GM21526 (cell line): Measurements from ENCODE around the gene TAF11L3.
A peak's percentile ranks its signal among the peaks of the same experiment; 100 is the strongest.
"Not testable (repeated sequence)": the region's sequence is repeated elsewhere in the genome, so short reads cannot be mapped to it uniquely, and the experiment has no call there.

Source experiments
- ATAC-seq: cut with Tn5 transposase; IDR thresholded peaks from one replicate; pipeline ENCODE4 v1.9.1; 2021; ENCODE audit warnings: moderate library complexity; ENCODE audit not compliant: unreplicated experiment, low FRiP score

TAF11L3 gene

DNA sequence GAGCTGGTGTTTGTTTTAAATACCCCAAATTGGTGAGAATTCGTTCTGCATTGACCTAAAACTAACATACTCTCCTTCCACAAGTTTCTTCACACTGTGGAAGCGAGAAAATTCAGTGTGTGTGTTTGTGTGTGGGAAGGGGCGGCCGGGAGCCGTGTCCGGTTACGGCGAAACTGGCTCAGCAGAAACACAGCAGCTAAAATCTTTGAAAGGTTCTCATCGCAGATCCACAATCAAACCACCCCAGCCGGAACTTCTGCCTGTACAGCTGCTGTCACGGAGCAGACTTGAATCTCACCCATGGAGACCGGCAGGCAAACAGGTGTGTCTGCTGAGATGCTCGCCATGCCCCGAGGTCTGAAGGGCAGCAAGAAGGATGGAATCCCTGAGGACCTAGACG, at the start of gene TAF11L3:
Gene TAF11L3 (plus strand): TSS at position 301 of the 400 bp plus-strand sequence.
- not testable (repeated sequence) for ATAC-seq

DNA sequence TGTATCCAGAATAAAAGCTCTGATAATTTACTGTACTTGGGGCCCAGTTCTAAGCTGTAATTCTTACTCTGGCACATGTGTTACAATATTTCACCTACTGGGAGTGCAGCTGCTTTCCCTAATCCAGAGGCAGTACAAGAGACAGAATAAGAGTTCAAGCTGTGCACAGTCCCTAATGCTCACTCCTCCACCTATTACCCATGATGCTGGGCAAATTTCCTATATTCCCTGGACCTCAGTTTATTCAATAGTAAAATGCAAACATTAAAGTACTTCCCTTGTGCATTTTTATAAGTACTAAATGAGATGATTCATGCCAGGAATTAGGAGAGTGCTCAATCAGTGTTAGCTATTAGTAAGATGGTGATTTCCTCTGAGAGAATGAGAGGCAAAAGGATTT, 48.1 kb upstream of the TAF11L3 start:
- ATAC-seq, result no peak

DNA sequence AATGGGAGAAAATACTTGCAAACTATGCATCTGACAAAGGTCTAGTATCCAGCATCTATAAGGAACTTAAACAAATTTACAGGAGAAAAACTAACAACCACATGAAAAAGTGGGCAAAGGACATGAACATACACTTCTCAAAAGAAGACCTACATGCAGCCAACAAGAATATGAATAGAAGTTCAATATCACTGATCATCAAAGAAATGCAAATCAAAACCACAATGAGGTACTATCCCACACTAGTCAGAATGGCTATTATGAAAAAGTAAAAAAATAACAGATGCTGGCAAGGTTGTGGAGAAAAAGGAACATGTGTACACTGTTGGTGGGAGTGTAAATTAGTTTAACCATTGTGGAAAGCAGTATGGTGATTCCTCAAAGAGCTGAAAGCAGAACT, 43.1 kb upstream of the TAF11L3 start:
- peak; percentile 60 for ATAC-seq

DNA sequence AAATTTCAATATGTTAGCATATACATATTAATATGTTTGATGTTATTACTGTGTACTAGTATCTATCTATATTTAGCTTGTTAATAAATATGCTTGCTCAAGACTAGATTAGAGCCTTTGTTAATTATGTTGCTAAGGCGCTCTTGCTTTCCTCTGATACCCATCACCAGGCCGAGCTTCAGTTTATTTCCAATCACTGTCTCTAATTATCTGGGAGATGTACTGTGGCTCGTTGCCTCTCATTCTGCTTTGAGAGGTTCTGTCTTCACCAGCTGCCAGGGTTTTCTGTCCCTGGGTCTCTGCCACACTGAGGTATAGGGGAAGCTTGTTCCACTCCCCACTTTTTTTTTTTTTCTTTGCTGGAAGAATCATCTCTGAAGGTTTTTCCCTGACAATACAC, 41.1 kb upstream of the TAF11L3 start:
- ATAC-seq, result no peak

DNA sequence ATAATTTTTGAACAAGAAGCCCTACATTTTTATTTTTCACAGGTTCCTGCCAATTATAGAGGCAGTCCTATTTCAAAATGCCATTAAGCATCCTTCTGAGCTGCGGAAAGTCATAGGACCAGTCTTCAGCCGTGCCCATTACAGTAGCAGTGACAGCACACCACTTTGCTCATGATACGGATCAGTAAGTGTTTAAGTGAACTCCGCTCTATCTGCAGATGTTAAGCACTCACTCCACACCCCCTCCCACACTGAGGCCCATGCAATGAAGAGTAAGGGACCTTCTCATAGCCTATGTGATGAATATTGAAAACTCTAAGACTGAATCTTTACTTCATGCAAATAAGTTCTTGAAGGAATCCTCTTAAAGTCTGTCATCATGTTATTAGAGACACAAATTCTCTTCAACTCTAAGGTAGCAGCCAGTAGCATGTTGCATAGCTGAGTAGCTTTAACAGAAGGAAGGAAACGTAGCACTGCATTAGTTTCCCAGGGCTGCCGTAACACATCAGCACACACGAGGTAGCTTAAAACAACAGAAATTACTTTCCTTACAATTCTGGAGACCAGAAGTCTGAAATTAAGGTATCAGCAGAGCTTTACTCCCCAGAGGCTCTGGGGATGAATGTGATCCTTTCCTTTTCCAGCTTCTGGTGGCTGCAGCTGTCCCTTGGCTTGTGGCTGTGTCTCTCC, 40.4 kb upstream of the TAF11L3 start:
- ATAC-seq, result no peak

DNA sequence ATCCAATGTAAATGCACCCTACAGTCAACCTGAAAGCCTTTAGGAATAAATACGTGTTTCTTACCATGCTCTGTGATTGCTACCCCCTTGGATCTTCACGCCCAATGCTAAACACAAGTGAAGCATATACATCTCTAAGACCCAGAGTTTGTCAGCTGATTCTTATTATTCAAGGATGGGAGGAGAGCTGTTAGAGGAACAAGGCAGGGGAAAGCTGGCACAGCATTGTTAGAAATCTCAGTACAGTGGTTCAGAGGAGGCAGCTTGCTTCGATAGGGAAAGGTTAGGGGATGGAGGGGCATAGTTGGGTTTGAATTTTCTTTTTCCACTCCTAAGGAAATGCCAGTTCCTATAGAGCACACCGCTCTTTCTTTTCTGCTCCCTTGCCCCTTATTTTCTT, 36.8 kb upstream of the TAF11L3 start:
- no peak for ATAC-seq

DNA sequence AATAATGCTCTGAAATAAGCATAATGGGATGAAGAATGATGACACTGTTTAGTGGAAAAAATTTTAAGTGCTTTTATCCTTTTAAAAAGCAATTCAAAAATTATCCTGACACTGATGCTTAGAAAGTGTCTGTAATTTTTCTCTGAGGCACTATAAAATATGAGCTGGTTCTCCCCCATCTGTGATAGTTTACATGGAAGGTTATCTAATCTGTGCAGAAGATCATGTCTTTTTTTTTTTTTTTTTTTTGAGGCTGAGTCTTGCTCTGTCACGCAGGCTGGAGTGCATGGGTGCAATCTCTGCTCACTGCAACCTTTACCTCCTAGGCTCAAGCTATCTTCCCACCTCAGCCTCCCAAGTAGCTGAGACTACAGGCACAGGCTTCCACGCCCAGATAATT, 35.4 kb upstream of the TAF11L3 start:
- no peak for ATAC-seq

DNA sequence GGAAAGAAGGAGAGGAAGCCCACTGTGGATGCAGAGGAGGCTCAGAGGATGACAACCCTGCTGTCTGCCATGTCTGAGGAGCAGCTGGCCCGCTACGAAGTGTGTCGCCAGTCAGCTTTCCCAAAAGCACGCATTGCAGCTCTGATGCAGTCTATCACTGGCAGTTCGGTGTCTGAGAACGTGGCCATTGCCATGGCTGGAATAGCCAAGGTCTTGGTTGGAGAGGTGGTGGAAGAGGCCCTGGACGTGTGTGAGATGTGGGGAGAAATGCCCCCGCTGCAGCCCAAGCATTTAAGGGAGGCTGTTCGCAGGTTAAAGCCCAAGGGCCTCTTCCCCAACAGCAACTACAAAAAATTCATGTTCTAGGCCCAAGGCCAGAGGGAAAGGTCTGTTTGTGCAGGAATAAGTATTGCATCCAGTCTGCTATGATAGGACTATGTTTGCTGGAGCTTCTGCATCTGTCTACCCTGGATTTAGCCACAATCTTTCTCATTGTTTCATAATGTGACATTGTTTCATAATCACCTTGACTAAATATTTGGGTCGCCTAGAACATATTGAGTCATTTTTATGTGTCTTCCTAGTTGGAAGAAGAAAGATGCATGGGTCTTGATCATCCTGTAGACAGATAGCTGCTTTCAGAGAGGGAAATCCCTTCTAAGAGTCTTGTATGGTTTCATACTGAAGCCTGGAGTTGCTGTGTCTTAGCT, 31.5 kb upstream of the TAF11L3 start:
- ATAC-seq, result not testable (repeated sequence)

DNA sequence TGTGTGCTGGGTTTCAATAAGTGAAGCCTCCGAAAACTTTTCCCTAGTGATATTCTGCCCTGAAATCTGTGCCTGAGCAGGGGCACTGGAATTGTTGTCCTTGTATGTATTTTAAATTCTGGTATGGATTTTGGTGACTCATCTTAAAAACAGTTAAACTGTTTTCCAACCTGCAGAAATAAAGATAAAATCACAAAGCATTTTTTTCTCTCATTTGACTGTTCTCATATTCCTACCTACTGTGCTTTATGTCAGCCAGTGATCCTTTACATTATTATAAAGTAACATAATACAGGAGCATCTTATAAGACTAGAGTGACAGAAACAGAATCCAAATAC, 31.0 kb upstream of the TAF11L3 start:
- ATAC-seq, result no peak

DNA sequence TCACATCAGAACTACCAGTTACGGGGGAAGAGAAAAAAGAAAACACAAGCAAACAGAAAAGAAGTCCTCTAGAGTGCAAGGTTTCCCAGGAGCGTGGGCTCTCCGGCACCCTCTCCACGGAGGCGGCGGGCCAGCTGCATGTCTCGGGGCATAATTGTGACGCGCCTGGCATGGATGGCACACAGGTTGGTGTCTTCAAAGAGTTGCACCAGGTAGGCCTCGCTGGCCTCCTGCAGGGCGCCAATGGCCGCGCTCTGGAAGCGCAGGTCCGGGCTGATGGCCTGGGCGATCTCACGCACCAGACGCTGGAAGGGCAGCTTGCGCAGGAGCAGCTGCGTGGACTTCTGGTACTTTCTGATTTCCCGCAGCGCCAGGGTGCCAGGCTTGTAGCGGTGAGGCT, 26.9 kb upstream of the TAF11L3 start:
- ATAC-seq, result not testable (repeated sequence)

DNA sequence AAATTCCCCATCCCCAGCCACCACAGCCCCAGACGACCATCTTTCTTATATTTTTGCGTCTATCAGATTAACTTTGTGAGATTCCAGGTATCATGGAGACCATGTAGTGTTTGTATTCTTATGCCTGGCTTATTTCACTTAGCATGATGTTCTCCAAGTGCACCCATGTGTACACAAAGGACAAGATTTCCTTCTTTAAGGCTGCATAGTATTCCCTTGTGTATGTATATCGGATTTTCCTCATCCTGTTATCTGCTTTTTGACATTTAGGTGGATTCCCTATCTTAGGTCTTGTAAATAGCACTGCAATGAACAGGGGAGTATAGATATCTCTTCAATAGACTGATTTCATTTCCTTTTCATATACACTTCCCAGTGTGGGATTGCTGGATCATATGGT, 25.4 kb upstream of the TAF11L3 start:
- no peak for ATAC-seq

DNA sequence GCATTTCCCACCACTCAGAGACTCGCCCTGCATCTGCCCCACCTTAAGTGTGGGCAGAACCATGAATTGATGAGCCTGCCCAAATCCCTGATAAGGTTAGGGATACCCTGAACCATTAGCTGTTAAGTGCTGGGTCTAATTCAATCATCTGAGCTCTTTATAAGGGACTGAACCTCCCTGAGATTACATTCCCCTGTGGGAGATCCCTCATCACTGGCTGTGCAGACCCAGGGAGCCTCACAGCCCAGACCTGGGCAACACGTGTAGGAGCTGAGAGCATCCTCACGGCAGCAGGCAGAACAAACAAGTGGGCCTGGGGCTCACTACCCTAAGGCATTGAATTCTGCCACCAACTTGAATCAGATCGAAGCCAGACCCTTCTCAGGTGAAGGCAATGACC, 20.7 kb upstream of the TAF11L3 start:
- no peak for ATAC-seq

DNA sequence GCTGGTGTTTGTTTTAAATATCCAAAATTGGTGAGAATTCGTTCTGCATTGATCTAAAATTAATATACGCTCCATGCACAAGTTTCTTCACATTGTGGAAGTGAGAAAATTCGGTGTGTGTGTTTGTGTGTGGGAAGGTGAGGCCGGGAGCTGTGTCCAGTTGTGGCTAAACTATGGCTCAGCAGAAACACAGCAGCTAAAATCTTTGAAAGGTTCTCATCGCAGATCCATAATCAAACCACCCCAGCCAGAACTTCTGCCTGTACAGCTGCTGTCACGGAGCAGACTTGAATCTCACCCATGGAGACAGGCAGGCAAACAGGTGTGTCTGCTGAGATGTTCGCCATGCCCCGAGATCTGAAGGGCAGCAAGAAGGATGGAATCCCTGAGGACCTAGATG, 20.2 kb upstream of the TAF11L3 start, which contains the start of gene TAF11L2:
Gene TAF11L2 (plus strand): TSS at position 301 of the 400 bp plus-strand sequence.
- ATAC-seq, result not testable (repeated sequence)

DNA sequence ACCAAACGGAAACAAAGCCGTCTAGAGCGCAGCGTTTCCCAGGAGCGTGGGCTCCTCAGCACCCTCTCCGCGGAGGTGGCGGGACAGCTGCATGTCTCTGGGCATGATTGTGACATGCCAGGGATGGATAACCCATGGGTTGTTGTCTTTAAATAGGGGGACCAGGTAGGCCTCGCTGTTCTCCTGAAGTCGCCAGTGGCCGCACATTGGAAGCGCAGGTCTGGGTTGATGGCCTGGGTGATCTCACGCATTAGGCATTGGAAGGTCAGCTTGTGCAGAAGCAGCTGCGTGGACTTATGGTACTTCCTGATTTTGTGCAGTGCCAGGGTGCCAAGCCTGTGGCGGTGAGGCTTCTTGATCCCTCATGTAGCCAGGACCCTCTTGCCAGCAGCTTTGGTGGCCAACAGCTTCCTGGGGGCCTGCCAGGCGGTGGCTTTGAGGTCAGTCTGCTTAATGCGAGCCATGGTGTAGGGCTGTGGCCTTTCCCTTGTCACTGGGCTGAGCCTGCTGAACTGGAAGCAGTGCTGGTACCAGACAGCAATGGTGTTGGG, 6.3 kb upstream of the TAF11L3 start:
- no peak for ATAC-seq

DNA sequence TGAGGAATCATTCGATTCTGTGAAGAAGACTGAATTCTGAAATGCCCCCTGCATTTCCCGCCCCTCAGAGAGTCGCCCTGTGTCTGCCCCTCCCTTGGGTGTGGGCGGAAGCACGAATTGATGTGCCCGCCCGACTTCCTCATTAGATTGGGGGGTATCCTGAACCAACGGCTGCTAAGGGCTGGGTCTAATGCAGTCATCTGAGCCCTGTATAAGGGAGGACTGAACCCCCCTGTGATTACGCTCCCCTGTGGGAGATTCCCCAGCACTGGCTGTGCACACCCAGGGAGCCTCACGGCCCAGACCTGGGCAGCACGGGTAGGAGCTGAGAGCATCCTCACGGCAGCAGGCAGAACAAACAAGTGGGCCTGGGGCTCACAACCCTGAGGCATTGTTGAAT, 641 bp upstream of the TAF11L3 start:
- ATAC-seq, result not testable (repeated sequence)

DNA sequence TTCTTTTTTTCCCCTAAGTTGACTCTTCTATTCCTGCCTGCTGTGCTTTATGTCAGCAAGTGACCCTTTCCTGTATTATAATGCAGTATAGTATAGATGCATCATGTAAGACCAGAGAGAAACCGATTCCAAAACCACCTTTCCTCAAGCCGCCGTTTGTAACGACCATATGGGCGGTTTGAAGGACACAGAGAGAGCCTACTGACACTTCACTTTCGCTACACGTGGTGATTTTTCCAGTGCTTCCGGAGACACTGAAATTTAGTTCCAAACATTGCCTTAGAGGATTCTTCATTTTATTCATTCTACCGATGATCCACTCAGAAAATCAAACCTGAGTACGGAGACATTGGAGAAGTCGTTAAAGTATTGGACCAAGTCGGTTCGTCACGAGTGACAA, 1.3 kb downstream of the TAF11L3 start:
- not testable (repeated sequence) for ATAC-seq

DNA sequence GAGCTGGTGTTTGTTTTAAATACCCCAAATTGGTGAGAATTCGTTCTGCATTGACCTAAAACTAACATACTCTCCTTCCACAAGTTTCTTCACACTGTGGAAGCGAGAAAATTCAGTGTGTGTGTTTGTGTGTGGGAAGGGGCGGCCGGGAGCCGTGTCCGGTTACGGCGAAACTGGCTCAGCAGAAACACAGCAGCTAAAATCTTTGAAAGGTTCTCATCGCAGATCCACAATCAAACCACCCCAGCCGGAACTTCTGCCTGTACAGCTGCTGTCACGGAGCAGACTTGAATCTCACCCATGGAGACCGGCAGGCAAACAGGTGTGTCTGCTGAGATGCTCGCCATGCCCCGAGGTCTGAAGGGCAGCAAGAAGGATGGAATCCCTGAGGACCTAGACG, 3.3 kb downstream of the TAF11L3 start, which contains the start of gene TAF11L4:
Gene TAF11L4 (plus strand): TSS at position 301 of the 400 bp plus-strand sequence.
- not testable (repeated sequence) for ATAC-seq

DNA sequence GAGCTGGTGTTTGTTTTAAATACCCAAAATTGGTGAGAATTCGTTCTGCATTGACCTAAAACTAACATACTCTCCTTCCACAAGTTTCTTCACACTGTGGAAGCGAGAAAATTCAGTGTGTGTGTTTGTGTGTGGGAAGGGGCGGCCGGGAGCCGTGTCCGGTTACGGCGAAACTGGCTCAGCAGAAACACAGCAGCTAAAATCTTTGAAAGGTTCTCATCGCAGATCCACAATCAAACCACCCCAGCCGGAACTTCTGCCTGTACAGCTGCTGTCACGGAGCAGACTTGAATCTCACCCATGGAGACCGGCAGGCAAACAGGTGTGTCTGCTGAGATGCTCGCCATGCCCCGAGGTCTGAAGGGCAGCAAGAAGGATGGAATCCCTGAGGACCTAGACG, 6.8 kb downstream of the TAF11L3 start, which contains the start of gene TAF11L5:
Gene TAF11L5 (plus strand): TSS at position 301 of the 400 bp plus-strand sequence.
- not testable (repeated sequence) for ATAC-seq

DNA sequence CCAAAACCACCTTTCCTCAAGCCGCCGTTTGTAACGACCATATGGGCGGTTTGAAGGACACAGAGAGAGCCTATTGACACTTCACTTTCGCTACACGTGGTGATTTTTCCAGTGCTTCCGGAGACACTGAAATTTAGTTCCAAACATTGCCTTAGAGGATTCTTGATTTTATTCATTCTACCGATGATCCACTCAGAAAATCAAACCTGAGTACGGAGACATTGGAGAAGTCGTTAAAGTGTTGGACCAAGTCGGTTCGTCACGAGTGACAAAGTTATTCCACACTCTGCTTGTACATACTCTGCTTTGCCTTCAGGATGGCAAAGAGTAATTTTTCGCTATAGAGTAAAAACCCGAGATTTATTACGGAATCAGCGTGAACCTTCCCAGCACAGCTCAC, 8.3 kb downstream of the TAF11L3 start:
- not testable (repeated sequence) for ATAC-seq

DNA sequence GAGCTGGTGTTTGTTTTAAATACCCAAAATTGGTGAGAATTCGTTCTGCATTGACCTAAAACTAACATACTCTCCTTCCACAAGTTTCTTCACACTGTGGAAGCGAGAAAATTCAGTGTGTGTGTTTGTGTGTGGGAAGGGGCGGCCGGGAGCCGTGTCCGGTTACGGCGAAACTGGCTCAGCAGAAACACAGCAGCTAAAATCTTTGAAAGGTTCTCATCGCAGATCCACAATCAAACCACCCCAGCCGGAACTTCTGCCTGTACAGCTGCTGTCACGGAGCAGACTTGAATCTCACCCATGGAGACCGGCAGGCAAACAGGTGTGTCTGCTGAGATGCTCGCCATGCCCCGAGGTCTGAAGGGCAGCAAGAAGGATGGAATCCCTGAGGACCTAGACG, 10.2 kb downstream of the TAF11L3 start, which contains the start of gene TAF11L6:
Gene TAF11L6 (plus strand): TSS at position 301 of the 400 bp plus-strand sequence.
- not testable (repeated sequence) for ATAC-seq
